GM19099 (cell line): Measurements from ENCODE around the gene NAA80.

Experiments
- POLR2A ChIP-seq: IDR thresholded peaks from 3 replicates; pipeline ENCODE4 v1.6.1; 2011; ENCODE audit warnings: low read depth; ENCODE audit not compliant: insufficient read length; ENCODE audit errors: extremely low read depth

Gene NAA80

GRCh38 chr3:50292159-50293078 is 6.8 kb downstream of the NAA80 start, which contains the start of gene IFRD2:
IFRD2 (minus strand) TSS chr3:50292429; CDS start chr3:50292274, 155 bp downstream.
- peak; percentile 82 for TF ChIP-seq POLR2A

- no peak for TF ChIP-seq POLR2A
These were observed 9.0 kb downstream of the NAA80 start for GRCh38 chr3:50290161-50290641.

DNA sequence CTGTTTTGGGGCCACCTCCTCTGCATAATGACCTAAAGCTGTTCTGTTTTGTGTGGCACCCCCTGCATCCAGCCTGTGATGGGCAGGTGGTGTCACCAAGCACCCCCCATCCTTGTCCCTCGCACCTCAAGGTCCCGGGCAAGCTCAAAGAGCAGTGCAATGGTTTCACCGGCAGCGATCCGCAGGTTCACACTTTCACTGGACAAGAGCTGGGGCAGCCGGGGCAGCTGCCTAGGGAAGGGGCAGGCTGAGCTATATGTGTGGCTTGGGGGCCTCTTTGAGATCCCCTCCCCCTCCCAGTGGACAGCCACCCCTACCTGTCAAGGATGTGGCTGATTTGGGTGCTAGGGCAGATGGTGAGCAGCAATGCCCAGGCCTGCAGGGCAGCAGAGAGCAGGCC is 10.1 kb downstream of the NAA80 start:
- TF ChIP-seq POLR2A, result no peak

GRCh38 chr3:50288387-50289007 is 10.7 kb downstream of the NAA80 start:
- TF ChIP-seq POLR2A, result no peak

DNA sequence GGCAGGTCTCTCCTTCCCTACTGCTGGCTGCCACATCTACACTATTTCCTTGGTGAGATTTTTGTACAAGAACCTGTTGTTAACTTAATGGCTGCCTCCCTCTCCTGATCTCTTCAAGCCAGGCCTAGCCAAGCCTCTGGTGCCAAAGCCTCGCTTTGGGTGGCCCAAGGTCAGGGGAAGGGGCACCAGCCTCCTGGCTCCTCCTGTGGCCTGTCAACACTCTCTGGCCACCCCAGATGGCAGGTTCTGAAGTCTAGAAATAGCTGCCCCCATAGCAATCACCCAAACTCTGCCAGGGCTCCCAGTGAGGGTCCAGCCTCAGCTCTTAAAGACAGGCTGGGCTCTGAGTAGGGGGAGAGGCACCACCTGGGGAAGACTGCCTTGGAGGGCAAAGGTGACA is 11.9 kb downstream of the NAA80 start:
- no peak for TF ChIP-seq POLR2A

GRCh38 chr3:50286322-50287227 is 12.6 kb downstream of the NAA80 start:
- no peak for TF ChIP-seq POLR2A

DNA sequence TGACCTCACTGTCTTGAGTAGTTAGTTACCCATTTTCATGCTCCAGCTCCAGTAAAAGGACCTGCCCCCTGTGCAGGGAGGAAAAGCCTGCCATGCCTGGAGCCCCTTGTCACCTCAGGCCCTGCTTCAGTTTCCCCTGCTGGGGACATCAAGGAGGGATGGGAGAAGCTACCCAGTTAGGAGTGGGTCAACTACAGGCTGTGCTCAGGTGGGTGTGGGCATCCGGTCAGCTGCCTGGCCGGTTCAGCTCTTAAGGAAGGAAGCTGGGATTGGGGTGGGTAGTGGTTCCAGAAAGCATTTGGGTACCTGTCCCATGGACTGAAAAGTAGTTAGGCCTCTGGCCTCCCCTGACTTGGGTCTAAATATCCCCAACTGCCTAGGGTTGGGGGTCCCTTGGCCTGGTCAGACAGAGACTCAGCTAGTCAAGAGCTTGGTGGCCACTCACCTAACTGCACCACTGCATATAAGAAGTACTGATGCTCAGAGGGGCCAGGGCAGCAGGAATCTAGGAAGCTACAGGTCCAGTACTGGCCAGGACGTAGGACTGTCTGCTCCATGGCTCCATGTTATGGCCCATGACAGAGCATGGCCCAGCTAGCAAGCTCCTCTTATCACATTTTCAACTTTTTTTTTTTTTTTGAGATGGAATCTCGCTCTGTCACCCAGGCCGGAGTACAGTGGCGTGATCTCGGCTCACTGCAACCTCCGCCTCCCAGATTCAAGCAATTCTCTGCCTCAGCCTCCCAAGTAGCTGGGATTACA is 19.8 kb downstream of the NAA80 start:
- TF ChIP-seq POLR2A, result no peak

DNA sequence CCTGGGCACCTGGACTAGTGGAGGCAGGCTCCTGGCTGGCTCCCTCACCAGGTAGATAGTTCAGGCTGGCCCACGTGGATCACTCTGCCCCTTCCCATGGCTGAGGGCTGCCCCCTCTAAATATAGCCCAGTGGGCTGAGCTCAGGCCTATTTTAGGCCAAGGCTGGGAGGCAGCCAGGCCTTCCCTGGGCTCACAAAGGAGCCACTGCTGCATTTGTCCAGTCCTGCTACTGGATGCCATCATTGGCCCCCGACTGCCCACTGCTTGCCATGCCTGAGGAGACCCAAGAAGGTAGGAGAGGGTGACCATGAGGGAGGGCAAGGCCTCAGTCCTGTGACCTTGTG is 20.4 kb downstream of the NAA80 start, which contains the start of gene LSMEM2:
Gene LSMEM2, plus strand, starts transcription at position 208 of the 345 bp plus-strand sequence. Its CDS starts 27 bp downstream, at position 235.
- no peak for TF ChIP-seq POLR2A

GRCh38 chr3:50278123-50278879 is 20.9 kb downstream of the NAA80 start:
- TF ChIP-seq POLR2A, result no peak

DNA sequence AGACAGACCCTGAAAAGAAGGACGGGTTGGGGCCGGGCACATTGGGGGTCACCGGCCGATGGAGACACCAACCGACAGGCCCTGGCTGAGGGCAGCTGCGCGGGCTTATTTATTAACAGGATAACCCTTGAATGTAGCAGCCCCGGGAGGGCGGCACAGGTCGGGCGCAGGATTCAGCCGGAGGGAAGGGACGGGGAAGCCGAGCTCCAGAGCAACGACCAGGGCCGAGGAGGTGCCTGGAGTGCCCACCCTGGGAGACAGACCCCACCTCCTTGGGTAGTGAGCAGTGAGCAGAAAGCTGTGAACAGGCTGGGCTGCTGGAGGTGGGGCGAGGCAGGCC is 22.5 kb downstream of the NAA80 start:
- TF ChIP-seq POLR2A, result no peak

DNA sequence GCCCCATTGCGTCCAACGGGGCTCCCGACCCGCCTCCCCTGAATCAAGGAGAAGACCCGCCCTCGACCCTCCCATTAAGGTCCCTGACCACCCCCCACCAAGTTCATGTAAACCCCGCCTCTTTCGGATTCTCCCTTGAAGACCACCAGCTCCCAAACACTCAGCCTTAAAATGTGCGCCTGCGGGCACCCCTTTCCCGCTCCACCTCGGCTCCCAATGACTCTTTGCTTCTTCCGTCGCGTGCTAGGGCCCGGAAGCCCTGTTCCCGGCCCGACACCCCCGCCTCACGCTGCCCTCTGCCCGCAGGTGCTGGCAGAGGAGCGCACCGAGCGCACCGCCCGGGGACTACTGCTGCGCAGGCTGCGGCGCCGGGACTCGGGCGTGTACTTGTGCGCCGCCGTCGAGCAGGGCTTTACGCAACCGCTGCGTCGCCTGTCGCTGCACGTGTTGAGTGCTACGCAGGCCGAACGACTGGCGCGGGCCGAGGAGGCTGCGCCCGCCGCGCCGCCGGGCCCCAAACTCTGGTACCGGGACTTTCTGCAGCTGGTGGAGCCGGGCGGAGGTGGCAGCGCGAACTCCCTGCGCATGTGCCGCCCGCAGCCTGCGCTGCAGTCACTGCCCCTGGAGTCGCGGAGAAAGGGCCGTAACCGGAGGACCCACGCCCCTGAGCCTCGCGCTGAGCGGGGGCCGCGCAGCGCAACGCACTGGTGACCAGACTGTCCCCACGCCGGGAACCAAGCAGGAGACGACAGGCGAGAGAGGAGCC is 23.0 kb downstream of the NAA80 start:
- TF ChIP-seq POLR2A, result no peak

- no peak for TF ChIP-seq POLR2A
These were observed 23.8 kb downstream of the NAA80 start for GRCh38 chr3:50275141-50275995.
